Neural progenitor cell (in vitro differentiated cells): ENCODE results near the gene SPAG16.
"Not testable (repeated sequence)": the region's sequence is repeated elsewhere in the genome, so short reads cannot be mapped to it uniquely, and the experiment has no call there.

Experiments used
- EZH2 ChIP-seq: fragments of 200-600 bp; sonication (generic); IDR thresholded peaks from 2 replicates; pipeline ENCODE4 v1.6.1; 2017; ENCODE audit warnings: antibody characterized with exemption, mild to moderate bottlenecking, moderate library complexity
- EZH2phosphoT487 ChIP-seq: fragments of 200-600 bp; sonication (generic); IDR thresholded peaks from 2 replicates; pipeline ENCODE4 v1.6.1; 2017; ENCODE audit warnings: antibody characterized with exemption
- TF ChIP-seq, protein P1 (sequence below): fragments of 200-600 bp; sonication (generic); IDR thresholded peaks from 2 replicates; pipeline ENCODE4 v1.5.1; 2017; ENCODE audit warnings: antibody characterized with exemption, mild to moderate bottlenecking

GRCh38 chr2:213407027-213407426, 122.8 kb downstream of the SPAG16 start:
- not testable (repeated sequence) for TF ChIP-seq EZH2phosphoT487, EZH2
- TF ChIP-seq, protein P1, sequence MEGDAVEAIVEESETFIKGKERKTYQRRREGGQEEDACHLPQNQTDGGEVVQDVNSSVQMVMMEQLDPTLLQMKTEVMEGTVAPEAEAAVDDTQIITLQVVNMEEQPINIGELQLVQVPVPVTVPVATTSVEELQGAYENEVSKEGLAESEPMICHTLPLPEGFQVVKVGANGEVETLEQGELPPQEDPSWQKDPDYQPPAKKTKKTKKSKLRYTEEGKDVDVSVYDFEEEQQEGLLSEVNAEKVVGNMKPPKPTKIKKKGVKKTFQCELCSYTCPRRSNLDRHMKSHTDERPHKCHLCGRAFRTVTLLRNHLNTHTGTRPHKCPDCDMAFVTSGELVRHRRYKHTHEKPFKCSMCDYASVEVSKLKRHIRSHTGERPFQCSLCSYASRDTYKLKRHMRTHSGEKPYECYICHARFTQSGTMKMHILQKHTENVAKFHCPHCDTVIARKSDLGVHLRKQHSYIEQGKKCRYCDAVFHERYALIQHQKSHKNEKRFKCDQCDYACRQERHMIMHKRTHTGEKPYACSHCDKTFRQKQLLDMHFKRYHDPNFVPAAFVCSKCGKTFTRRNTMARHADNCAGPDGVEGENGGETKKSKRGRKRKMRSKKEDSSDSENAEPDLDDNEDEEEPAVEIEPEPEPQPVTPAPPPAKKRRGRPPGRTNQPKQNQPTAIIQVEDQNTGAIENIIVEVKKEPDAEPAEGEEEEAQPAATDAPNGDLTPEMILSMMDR, result not testable (repeated sequence)
